Activated naive CD4-positive, alpha-beta T cell treated with anti-CD3 and anti-CD28 coated beads, Interleukin-2, amount 50 U/mL, for 72 hours (primary cell): ENCODE results near the gene TICAM1. TPM values are rescaled to one million over a fixed set of nuclear protein-coding genes. Genes with fewer than 3 reads are reported as not detected.
"Not testable (repeated sequence)": the region's sequence is repeated elsewhere in the genome, so short reads cannot be mapped to it uniquely, and the experiment has no call there.

ENCODE experiments used
- ATAC-seq, 2 donors: fragments of 150-1000 bp; cut with Tn5 transposase; 2 replicates each; pipeline ENCODE4 v1.10.0; 2021; ENCODE audit warnings: mild to moderate bottlenecking in 2 of 2, moderate library complexity in 2 of 2
- DNase-seq, 2 donors: peaks; one replicate each; pipeline ENCODE4 v3.0.0; 2021 to 2022; ENCODE audit warnings: low spot score in 2 of 2
- H3K27ac Mint-ChIP-seq, 2 donors: one replicate each; pipeline ENCODE4 v1.8.0; 2022; ENCODE audit warnings: mild to moderate bottlenecking in 2 of 2, mixed read lengths in 2 of 2
- H3K36me3 Mint-ChIP-seq, 2 donors: one replicate each; pipeline ENCODE4 v1.8.0; 2022; ENCODE audit warnings: mixed read lengths in 2 of 2
- H3K9me3 Mint-ChIP-seq, 2 donors: one replicate each; pipeline ENCODE4 v1.8.0; 2022; ENCODE audit warnings: mixed read lengths in 2 of 2
- total RNA-seq, 2 donors: library from RNA; stranded (reverse); gene quantifications; one replicate each; pipeline ENCODE4 v1.2.3, GENCODE V29; 2022

Gene TICAM1
- total RNA-seq, 2 donors from 2014 or later, result 18.8 to 27.5 TPM

GRCh38 chr19:4851551-4852290 lies 20.2 kb upstream of the TICAM1 start:
- no peak overlapping the region for H3K27ac Mint-ChIP-seq
- H3K9me3 Mint-ChIP-seq, result no peaks in the 10 kb centered on the region
- H3K36me3 Mint-ChIP-seq, result no peaks in the 10 kb centered on the region
- ATAC-seq (peak; percentile 86 to 93), DNase-seq (peak; percentile 68 to 81)

DNA sequence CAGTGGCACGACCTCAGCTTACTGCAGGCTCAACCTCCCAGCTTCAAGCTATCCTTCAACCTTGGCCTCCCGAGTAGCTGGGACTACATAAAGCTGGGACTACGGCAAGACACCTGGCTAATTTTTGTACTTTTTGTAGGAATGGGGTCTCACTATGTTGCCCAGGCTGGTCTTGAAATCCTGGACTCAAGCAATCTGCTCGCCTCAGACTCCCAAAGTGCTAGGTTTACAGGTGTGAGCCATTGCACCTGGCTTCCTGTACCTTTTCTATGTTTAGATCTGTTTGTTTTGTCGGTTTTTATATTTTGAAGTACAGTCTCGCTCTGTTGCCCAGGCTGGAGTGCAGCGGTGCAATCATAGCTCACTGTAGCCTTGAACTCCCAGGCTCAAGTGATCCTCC lies 17.5 kb upstream of the TICAM1 start:
- Mint-ChIP-seq H3K9me3 (no peaks in the 10 kb centered on the region), H3K36me3 (no peaks in the 10 kb centered on the region), H3K27ac (no peak overlapping the region)
- ATAC-seq (no peak), DNase-seq (no peak)

DNA sequence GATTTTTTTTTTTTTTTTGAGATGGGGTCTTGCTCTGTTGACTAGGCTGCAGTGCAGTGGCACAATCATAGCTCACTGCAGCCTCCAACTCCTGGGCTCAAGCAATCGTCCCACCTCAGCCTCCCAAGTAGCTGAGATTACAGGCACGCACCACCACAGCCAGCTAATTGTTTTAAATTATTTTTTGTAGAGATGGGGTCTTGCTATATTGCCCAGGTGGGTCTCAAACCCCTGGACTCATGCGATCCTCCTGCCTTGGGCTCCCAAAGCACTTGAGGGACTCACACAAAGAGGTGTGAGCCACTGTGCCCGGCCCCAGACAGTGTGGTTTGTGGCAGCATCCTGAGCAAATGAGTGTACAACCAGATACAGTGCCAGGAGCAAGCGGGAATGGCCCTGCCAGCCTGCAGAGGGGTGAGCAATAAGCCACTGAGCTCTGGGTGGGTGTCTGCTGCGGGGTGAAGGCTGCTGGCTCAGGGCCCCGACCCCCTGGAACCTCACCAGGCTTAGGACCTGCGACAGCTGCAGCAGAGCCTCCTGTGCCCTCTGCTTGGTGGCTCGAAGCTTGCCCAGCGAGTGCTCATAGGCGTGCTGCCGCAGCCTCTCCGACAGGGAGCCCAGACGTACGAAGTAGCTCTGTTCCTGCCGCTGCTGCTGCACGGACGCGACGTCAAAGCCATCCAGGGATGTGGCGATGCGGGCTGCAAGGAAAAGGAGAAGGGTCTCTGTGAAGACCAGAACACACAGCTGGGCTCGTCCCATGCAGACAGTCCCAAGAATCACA lies 15.9 kb upstream of the TICAM1 start:
- Mint-ChIP-seq H3K36me3 (no peaks in the 10 kb centered on the region), H3K9me3 (no peaks in the 10 kb centered on the region), H3K27ac (no peak overlapping the region)
- DNase-seq, result no peak
- ATAC-seq, result no peak

DNA sequence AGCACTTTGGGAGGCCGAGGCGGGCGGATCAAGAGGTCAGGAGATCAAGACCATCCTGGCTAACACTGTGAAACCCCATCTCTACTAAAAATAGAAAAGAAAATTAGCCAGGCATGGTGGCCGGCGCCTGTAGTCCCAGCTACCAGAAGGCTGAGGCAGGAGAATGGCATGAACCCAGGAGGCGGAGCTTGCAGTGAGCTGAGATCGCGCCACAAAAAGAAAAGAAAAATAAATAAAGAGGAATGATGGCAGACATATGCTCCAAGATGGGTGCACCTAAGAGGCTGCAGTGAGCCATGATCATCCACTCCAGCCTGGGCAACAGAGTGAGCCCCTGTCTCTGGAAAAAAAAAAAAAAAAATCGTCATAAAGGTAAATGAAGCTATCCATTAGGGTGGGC lies 14.5 kb upstream of the TICAM1 start:
- not testable (repeated sequence) for H3K9me3 Mint-ChIP-seq, DNase-seq, H3K36me3 Mint-ChIP-seq, H3K27ac Mint-ChIP-seq, ATAC-seq

DNA sequence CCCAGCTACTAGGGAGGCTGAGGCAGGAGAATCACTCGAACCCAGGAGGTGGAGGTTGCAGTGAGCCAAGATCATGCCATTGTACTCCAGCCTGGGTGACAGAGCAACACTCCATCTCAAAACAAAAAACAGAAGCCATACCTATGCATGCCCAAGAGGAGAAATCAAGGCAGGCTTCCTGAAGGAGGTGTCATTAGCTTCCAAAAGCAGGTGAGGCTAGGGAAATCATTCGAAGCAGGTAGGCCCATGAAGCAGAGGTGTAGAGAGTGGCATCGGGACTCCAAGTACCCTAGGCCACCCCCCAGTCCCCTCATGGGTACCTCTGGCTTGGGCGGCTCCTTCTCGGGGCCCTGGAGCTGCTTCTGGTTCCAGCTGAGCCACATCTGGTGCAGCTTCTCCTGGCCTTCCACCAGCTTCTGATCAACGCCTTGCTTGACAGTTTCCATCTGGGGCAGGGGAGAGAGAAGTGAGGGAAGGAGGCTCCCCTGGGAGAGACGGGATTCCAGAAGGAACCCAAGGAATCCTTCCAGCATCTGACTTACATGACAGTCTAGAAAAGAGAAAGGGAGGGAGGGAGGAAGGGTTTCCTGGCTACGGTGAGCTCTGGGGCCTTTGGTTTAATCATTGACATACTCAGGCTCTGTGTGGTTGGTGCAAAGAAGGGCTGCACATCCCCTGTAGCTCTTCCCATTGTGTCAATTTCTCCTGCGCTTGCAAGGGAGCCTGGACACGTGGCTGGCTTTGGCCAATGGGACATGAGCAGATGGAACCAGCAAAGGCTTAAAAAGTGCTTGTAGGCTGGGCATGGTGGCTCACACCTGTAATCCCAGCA lies 13.1 kb upstream of the TICAM1 start:
- DNase-seq (no peak), ATAC-seq (no peak)
- Mint-ChIP-seq H3K36me3 (peaks cover 0 to 6% of the 10 kb centered on the region in 2 donors), H3K9me3 (no peaks in the 10 kb centered on the region), H3K27ac (no peak overlapping the region)

DNA sequence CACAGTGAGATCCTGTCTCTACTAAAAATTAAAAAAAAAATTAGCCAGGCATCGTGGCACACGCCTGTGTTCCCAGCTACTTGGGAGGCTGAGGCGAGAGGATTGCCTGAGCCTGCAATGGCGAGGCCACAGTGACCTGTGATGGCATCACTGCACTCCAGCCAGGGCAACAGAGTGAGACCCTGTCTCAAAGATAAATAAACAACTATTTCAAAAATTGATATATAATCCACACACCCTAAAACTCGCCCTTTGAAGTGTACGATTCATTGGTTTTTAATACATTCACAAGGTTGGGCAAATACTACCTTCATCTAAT lies 12.1 kb upstream of the TICAM1 start:
- H3K27ac Mint-ChIP-seq, result no peak overlapping the region
- ATAC-seq (no peak), DNase-seq (no peak)
- no peaks in the 10 kb centered on the region for H3K9me3 Mint-ChIP-seq
- H3K36me3 Mint-ChIP-seq, result peaks cover 0 to 6% of the 10 kb centered on the region in 2 donors

DNA sequence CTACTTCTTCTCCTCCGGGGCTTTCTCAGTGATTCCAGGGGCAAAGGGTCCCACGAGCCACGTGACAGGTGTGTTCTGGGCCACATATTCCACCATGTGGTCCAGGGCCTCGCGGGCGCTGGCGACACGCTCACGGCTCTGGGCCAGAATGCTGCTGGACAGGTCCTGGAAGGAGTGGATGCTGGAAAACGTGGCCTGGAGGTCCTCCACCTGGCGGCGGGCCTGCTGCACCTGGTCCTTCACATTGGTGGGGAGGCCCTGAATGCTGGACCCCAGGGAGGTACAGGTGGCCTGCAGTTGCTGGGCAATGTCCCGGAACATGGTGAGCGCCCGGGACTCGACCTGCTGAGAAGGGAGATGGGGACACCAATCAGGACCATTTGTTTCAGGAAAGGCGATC lies 7.7 kb upstream of the TICAM1 start:
- Mint-ChIP-seq H3K9me3 (no peaks in the 10 kb centered on the region), H3K36me3 (peaks cover 0 to 6% of the 10 kb centered on the region in 2 donors), H3K27ac (peak overlapping the region in 1 of 2 donors; percentile 68)
- DNase-seq (no peak), ATAC-seq (no peak)

DNA sequence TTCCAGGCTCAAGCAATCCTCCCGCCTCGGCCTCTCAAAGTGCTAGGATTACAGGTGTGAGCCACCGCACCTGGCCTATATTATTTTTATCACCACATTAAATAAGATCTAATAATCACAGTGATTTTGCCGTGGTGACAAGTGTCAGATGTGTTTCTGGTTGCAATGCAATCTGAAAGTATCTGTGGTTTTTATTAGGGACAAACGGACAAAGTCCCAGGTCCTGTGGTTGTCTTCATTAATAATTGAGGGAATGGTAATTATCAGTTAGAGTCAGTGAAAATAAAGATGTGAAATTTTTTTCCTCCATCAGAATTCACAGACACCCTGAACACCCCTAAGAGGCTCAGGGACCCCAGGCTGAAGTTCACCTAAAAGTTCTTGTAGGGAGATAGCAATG lies 1.3 kb upstream of the TICAM1 start:
- no peak for ATAC-seq
- Mint-ChIP-seq H3K36me3 (peaks cover 9 to 19% of the 10 kb centered on the region in 2 donors), H3K27ac (no peak overlapping the region), H3K9me3 (no peaks in the 10 kb centered on the region)
- no peak for DNase-seq

DNA sequence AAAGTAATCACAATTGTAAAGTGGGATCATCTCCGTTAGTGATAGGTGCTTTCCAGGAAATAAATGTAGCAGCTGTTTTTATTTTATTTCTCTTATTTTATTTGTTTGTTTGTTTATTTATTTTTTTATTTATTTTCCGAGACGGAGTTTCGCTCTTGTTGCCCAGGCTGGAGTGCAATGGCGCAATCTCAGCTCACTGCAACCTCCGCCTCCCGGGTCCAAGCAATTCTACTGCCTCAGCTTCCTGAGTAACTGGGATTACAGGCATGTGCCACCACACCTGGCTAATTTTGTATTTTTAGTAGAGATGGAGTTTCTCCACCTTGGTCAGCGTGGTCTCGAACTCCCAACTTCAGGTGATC lies 448 bp upstream of the TICAM1 start:
- not testable (repeated sequence) for H3K9me3 Mint-ChIP-seq, ATAC-seq, DNase-seq
- H3K36me3 Mint-ChIP-seq, result peaks cover 9 to 19% of the 10 kb centered on the region in 2 donors
- H3K27ac Mint-ChIP-seq, result peak overlapping the region; percentile 65 to 90

DNA sequence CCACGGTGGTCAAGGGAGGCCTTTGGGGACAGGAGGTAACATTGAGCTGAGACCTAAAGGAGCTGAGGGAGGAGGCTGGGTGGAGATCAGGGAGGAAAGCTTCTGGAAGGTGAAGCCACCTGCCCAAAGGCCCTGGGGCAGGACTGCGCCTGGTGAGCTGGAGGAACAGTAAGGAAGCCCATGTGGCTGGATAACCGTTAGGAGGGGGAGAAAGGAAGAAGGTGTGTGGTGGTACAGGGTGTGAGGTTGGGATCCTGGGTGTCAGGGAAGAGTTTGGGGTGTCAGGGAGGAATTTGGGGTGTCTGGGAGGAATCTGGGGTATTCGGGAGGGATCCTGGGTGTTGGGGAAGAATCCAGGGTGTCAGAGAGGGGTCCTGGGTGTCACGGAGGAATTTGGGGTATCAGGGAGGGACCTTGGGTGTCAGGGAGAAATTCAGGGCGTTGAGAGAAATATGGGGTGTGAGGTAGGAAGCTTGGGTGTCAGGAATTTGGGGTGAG lies 695 bp downstream of the TICAM1 start:
- H3K9me3 Mint-ChIP-seq, result no peaks in the 10 kb centered on the region

DNA sequence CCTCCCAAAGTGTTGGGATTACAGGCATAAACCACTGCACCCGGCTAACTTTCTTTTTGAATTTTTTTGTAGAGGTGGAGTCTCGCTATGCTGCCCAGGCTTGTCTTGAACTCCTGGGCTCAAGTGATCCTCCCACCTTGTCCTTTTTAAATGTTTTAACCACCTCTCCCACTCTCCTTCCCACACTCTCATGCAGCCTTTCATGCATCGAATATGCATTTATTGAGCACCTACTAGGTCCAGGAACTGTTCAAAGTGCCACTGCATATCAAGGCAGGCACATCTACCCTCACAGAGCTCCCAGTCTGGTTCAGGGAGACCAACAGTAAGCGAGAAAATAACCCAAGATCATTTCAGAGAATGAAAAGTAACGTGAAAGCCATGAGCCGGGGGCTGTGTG lies 1.2 kb downstream of the TICAM1 start:
- no peak for DNase-seq

More for the DNA sequence above, 695 bp downstream of the TICAM1 start:
- ATAC-seq (no peak), DNase-seq (no peak)
- Mint-ChIP-seq H3K36me3 (peaks cover 9 to 19% of the 10 kb centered on the region in 2 donors), H3K27ac (peak overlapping the region; percentile 90 to 96)

DNA sequence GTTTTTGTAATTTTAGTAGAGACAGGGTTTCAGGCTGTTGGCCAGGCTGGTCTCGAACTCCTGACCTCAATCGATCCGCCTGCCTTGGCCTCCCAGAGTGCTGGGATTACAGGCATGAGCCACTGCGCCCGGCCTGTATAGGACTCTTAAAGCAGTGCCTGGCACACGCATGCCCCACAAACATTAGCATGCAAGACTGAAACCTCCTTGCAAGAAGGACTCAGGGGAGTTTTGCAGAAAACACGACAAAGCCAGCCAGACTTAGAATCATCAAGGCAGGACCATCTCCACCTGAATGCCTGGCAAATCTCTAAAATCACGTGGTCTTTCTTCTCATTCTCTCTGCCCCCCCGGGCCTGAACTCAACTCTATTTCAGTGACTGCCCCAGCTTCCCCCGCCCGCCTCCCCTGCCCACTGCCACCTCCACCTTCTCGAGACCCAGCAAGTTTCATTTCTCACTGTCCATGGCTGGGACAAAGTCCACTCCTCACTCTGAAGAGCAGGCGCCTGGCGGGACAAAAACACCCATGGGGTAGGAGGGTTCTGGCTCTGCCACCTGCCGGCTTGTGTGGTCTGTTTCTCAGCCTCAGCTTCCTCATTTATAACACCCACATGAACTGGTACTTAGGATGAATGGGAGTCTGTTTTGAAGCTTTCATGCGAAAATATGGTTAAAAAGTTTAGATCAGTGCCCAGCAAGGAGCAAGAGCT lies 2.4 kb downstream of the TICAM1 start:
- Mint-ChIP-seq H3K9me3 (no peaks in the 10 kb centered on the region), H3K27ac (peak overlapping the region; percentile 62 to 68), H3K36me3 (peaks cover 9 to 19% of the 10 kb centered on the region in 2 donors)
- ATAC-seq (no peak), DNase-seq (no peak)

More for the DNA sequence above, 1.2 kb downstream of the TICAM1 start:
- peak overlapping the region; percentile 90 to 96 for H3K27ac Mint-ChIP-seq
- no peaks in the 10 kb centered on the region for H3K9me3 Mint-ChIP-seq
- H3K36me3 Mint-ChIP-seq, result peaks cover 9 to 19% of the 10 kb centered on the region in 2 donors
- no peak for ATAC-seq

DNA sequence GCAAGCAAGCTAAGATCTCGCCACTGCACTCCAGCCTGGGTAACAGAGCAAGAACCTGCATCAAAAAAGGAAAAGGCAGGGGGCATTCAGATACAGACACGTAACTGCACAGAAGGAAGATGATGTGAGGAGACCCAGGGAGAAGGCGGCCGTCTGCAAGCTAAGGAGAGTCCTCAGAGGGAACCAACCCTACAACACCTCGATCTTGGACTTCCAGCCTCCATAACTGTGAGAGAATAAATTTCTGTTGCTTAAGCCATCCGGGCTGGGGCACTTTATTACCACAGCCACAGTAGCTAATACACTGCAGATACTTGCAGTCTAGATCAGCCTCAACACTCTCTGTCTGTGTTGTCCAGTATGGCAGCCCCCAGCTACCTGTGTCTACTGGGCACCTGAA lies 7.9 kb downstream of the TICAM1 start:
- no peak for ATAC-seq
- no peaks in the 10 kb centered on the region for H3K36me3 Mint-ChIP-seq

DNA sequence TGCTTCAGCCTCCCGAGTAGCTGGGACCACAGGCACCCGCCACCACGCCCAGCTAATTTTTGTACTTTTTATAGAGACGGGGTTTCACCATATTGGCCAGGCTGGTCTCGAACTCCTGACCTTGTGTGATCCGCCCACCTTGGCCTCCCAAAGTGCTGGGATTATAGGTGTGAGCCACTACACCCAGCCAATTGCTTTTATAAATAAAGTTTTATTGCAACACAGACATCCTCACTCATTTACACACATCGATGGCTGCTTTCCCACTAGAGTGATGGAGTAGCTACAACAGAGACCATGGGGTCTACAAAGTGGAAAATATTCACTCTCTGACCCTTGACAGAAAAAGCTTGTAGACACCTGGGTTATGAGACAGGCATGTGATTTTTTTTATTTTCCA lies 9.2 kb downstream of the TICAM1 start:
- not testable (repeated sequence) for H3K9me3 Mint-ChIP-seq, DNase-seq, ATAC-seq, H3K27ac Mint-ChIP-seq, H3K36me3 Mint-ChIP-seq

More for the DNA sequence above, 7.9 kb downstream of the TICAM1 start:
- Mint-ChIP-seq H3K27ac (peak overlapping the region in 1 of 2 donors; percentile 81), H3K9me3 (no peaks in the 10 kb centered on the region)
- DNase-seq, result no peak

DNA sequence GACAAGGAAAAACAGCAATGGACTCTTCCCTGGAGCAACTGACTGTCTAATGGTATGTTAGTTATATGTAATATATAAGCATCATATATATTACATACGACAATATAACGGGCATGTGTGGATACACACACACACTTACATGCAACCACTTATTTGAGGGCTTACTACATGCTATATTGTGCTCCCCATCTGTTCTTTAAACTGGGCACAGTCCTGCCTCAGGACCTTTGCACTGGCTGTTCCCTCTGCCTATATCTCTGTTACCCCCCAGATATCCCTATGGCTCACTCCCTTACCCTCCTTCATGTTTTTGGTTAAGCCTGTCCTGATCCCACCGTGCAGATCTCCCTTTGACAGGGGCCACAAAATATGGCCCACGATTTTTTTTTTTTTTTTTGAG lies 10.2 kb downstream of the TICAM1 start:
- Mint-ChIP-seq H3K36me3 (peaks cover 0 to 13% of the 10 kb centered on the region in 2 donors), H3K27ac (no peak overlapping the region), H3K9me3 (no peaks in the 10 kb centered on the region)
- DNase-seq (no peak), ATAC-seq (no peak)
